ENCODE data around the gene CTSL. TPM values are rescaled to one million over a fixed set of nuclear protein-coding genes. Genes with fewer than 3 reads are reported as not detected.

CTSL gene
- total and polyA plus RNA-seq, 2 experiments from 2014 or later: 34.5 to 35.3 TPM

DNA sequence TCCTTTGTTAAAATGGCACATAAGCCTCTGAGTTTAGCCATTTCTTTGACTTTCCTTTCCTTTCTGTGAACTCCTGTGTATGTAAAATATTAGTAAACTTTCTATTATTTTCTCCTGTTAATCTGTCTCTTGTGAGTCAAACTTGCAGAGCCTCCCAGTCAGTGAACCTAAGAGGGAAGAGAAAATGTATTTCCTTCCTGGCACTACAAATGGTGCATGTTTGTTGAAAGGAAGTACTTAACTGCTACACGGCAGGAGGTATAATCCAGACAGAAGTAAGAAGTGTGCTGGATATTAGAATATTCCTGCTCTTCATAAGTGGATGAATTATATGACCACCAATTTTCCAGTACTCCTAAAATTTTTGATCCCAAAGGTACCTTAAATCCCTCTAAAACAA is 23.0 kb downstream of the CTSL start:
- DNase-seq (ENCODE audit: low spot score): no peak
- 0 out of 2 replicates have a peak overlapping the region, but pooled peaks have one; percentile 21 for H3K27ac Mint-ChIP-seq
- H3K27me3 ChIP-seq (ENCODE audit: insufficient read depth): no peaks in the 10 kb centered on the region
- no peak overlapping the region for H3K4me2 ChIP-seq
- TF ChIP-seq ZNF331 (CRISPR knock-in tag; IDR thresholded peaks at IDR 0.05; ENCODE audit: low read depth) (no peak), POLR2AphosphoS5 (IDR thresholded peaks at IDR 0.05; ENCODE audit: low read depth) (no peak), EZH2phosphoT487 (IDR thresholded peaks at IDR 0.05; ENCODE audit: unreplicated experiment) (no peak), JUNB (IDR thresholded peaks at IDR 0.05; ENCODE audit: unreplicated experiment) (no peak), STAT1 (IDR thresholded peaks at IDR 0.05; ENCODE audit: unreplicated experiment) (no peak), EZH2 (IDR thresholded peaks at IDR 0.05; ENCODE audit: low read depth, unreplicated experiment) (no peak), CREB1 (CRISPR knock-in tag; IDR thresholded peaks at IDR 0.05; ENCODE audit: low read depth) (no peak), NANOG (IDR thresholded peaks at IDR 0.05; ENCODE audit: borderline replicate concordance) (no peak), ZNF114 (CRISPR knock-in tag; IDR thresholded peaks at IDR 0.05) (no peak)
- TF ChIP-seq, protein P1, sequence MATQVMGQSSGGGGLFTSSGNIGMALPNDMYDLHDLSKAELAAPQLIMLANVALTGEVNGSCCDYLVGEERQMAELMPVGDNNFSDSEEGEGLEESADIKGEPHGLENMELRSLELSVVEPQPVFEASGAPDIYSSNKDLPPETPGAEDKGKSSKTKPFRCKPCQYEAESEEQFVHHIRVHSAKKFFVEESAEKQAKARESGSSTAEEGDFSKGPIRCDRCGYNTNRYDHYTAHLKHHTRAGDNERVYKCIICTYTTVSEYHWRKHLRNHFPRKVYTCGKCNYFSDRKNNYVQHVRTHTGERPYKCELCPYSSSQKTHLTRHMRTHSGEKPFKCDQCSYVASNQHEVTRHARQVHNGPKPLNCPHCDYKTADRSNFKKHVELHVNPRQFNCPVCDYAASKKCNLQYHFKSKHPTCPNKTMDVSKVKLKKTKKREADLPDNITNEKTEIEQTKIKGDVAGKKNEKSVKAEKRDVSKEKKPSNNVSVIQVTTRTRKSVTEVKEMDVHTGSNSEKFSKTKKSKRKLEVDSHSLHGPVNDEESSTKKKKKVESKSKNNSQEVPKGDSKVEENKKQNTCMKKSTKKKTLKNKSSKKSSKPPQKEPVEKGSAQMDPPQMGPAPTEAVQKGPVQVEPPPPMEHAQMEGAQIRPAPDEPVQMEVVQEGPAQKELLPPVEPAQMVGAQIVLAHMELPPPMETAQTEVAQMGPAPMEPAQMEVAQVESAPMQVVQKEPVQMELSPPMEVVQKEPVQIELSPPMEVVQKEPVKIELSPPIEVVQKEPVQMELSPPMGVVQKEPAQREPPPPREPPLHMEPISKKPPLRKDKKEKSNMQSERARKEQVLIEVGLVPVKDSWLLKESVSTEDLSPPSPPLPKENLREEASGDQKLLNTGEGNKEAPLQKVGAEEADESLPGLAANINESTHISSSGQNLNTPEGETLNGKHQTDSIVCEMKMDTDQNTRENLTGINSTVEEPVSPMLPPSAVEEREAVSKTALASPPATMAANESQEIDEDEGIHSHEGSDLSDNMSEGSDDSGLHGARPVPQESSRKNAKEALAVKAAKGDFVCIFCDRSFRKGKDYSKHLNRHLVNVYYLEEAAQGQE (IDR thresholded peaks at IDR 0.05; ENCODE audit: unreplicated experiment): no peak
- TF ChIP-seq, protein P2, sequence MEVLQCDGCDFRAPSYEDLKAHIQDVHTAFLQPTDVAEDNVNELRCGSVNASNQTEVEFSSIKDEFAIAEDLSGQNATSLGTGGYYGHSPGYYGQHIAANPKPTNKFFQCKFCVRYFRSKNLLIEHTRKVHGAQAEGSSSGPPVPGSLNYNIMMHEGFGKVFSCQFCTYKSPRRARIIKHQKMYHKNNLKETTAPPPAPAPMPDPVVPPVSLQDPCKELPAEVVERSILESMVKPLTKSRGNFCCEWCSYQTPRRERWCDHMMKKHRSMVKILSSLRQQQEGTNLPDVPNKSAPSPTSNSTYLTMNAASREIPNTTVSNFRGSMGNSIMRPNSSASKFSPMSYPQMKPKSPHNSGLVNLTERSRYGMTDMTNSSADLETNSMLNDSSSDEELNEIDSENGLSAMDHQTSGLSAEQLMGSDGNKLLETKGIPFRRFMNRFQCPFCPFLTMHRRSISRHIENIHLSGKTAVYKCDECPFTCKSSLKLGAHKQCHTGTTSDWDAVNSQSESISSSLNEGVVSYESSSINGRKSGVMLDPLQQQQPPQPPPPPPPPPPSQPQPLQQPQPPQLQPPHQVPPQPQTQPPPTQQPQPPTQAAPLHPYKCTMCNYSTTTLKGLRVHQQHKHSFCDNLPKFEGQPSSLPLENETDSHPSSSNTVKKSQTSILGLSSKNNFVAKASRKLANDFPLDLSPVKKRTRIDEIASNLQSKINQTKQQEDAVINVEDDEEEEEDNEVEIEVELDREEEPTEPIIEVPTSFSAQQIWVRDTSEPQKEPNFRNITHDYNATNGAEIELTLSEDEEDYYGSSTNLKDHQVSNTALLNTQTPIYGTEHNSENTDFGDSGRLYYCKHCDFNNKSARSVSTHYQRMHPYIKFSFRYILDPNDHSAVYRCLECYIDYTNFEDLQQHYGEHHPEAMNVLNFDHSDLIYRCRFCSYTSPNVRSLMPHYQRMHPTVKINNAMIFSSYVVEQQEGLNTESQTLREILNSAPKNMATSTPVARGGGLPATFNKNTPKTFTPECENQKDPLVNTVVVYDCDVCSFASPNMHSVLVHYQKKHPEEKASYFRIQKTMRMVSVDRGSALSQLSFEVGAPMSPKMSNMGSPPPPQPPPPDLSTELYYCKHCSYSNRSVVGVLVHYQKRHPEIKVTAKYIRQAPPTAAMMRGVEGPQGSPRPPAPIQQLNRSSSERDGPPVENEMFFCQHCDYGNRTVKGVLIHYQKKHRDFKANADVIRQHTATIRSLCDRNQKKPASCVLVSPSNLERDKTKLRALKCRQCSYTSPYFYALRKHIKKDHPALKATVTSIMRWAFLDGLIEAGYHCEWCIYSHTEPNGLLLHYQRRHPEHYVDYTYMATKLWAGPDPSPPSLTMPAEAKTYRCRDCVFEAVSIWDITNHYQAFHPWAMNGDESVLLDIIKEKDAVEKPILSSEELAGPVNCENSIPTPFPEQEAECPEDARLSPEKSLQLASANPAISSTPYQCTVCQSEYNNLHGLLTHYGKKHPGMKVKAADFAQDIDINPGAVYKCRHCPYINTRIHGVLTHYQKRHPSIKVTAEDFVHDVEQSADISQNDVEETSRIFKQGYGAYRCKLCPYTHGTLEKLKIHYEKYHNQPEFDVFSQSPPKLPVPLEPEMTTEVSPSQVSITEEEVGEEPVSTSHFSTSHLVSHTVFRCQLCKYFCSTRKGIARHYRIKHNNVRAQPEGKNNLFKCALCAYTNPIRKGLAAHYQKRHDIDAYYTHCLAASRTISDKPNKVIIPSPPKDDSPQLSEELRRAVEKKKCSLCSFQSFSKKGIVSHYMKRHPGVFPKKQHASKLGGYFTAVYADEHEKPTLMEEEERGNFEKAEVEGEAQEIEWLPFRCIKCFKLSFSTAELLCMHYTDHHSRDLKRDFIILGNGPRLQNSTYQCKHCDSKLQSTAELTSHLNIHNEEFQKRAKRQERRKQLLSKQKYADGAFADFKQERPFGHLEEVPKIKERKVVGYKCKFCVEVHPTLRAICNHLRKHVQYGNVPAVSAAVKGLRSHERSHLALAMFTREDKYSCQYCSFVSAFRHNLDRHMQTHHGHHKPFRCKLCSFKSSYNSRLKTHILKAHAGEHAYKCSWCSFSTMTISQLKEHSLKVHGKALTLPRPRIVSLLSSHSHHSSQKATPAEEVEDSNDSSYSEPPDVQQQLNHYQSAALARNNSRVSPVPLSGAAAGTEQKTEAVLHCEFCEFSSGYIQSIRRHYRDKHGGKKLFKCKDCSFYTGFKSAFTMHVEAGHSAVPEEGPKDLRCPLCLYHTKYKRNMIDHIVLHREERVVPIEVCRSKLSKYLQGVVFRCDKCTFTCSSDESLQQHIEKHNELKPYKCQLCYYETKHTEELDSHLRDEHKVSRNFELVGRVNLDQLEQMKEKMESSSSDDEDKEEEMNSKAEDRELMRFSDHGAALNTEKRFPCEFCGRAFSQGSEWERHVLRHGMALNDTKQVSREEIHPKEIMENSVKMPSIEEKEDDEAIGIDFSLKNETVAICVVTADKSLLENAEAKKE (CRISPR knock-in tag; IDR thresholded peaks at IDR 0.05): no peak
- TF ChIP-seq, protein P3, sequence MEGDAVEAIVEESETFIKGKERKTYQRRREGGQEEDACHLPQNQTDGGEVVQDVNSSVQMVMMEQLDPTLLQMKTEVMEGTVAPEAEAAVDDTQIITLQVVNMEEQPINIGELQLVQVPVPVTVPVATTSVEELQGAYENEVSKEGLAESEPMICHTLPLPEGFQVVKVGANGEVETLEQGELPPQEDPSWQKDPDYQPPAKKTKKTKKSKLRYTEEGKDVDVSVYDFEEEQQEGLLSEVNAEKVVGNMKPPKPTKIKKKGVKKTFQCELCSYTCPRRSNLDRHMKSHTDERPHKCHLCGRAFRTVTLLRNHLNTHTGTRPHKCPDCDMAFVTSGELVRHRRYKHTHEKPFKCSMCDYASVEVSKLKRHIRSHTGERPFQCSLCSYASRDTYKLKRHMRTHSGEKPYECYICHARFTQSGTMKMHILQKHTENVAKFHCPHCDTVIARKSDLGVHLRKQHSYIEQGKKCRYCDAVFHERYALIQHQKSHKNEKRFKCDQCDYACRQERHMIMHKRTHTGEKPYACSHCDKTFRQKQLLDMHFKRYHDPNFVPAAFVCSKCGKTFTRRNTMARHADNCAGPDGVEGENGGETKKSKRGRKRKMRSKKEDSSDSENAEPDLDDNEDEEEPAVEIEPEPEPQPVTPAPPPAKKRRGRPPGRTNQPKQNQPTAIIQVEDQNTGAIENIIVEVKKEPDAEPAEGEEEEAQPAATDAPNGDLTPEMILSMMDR (conservative IDR thresholded peaks at IDR 0.05; ENCODE audit: low read depth in 2 of 2): no peak
- TF ChIP-seq, protein P4, sequence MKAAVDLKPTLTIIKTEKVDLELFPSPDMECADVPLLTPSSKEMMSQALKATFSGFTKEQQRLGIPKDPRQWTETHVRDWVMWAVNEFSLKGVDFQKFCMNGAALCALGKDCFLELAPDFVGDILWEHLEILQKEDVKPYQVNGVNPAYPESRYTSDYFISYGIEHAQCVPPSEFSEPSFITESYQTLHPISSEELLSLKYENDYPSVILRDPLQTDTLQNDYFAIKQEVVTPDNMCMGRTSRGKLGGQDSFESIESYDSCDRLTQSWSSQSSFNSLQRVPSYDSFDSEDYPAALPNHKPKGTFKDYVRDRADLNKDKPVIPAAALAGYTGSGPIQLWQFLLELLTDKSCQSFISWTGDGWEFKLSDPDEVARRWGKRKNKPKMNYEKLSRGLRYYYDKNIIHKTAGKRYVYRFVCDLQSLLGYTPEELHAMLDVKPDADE (IDR thresholded peaks at IDR 0.05): no peak
- no peaks in the 10 kb centered on the region; the same call in 1 of the 2 replicates for H3K36me3 ChIP-seq (ENCODE audit: insufficient read depth)
- peaks cover 8% of the 10 kb centered on the region; the same call in 2 of the 3 replicates for H3K9me3 Mint-ChIP-seq
- no peaks in the 10 kb centered on the region for H3F3A ChIP-seq (replicated peaks; ENCODE audit: low read depth)
- no peak overlapping the region for H2AFZ ChIP-seq
- no peak overlapping the region for H3K4me3 Mint-ChIP-seq
- H3K4me1 ChIP-seq (ENCODE audit: insufficient read depth): no peaks in the 10 kb centered on the region
- no peaks in the 10 kb centered on the region for H3K9me2 ChIP-seq (ENCODE audit: insufficient read depth)
- H3K27ac ChIP-seq (ENCODE audit: low read depth): no peak overlapping the region
- H3K4me3 ChIP-seq: no peak overlapping the region
- H3K36me3 Mint-ChIP-seq (ENCODE audit: low read depth): no peaks in the 10 kb centered on the region
- no peaks in the 10 kb centered on the region for H4K20me1 ChIP-seq (replicated peaks; ENCODE audit: insufficient read depth)
- H3K79me2 ChIP-seq (replicated peaks; ENCODE audit: insufficient read depth): no peaks in the 10 kb centered on the region
- H3K4me1 Mint-ChIP-seq: peaks cover 16% of the 10 kb centered on the region
- no peak for ATAC-seq
- H3K27me3 Mint-ChIP-seq (ENCODE audit: insufficient read depth, low read depth, poor library complexity): peaks cover 1% of the 10 kb centered on the region
